Tibial artery (tissue), 4 donors: ENCODE measurements around the gene ADI1.
"Not testable (repeated sequence)": the region's sequence is repeated elsewhere in the genome, so short reads cannot be mapped to it uniquely, and the experiment has no call there.

ENCODE experiments used
- DNase-seq, 2 donors: peaks; one replicate each; pipeline ENCODE4 v3.0.0-alpha.2; 2019
- H3K27ac ChIP-seq, 2 donors: fragments of 200-600 bp; sonication (generic) in 1 of 2; 1 replicate in 1 of 2; 2 replicates in 1 of 2; pipeline ENCODE4 v1.5.1; 2018 to 2019; ENCODE audit warnings: mild to moderate bottlenecking in 1 of 2
- H3K27me3 ChIP-seq, 2 donors: fragments of 200-600 bp; sonication (generic) in 1 of 2; one replicate each; pipeline versions ENCODE4 v1.5.1 to v1.6.0; 2016 to 2019
- H3K36me3 ChIP-seq, 3 donors: fragments of 200-600 bp; sonication (generic) in 2 of 3; one replicate each; pipeline ENCODE4 v1.5.1; 2016 to 2019; ENCODE audit warnings: mild to moderate bottlenecking in 2 of 3
- H3K4me1 ChIP-seq, 4 donors: fragments of 200-600 bp; sonication (generic) in 2 of 4; 1 replicate in 3 of 4; 2 replicates in 1 of 4; pipeline ENCODE4 v1.5.1; 2016 to 2019
- H3K4me3 ChIP-seq, 2 donors: fragments of 200-600 bp; sonication (generic) in 1 of 2; 1 replicate in 1 of 2; 2 replicates in 1 of 2; pipeline ENCODE4 v1.5.1; 2018 to 2019; ENCODE audit warnings: mild to moderate bottlenecking in 2 of 2
- H3K9me3 ChIP-seq, 3 donors: fragments of 200-600 bp; sonication (generic) in 1 of 3; one replicate each; pipeline ENCODE4 v1.5.1; 2016 to 2019
- intact Hi-C: fragments of 100-400 bp; cut with DNase I; formaldehyde crosslinking; loops from one replicate; pipeline ENCODE4 v1.15.0; 2023; ENCODE audit warnings: low total_unique reads
- TF ChIP-seq, protein P1 (sequence below), 2 experiments: fragments of 200-600 bp in 1 of 2; fragments of 450-650 bp in 1 of 2; IDR thresholded peaks; one replicate each; pipeline ENCODE4 v1.5.1; 2017 to 2019; ENCODE audit warnings: antibody characterized with exemption in 2 of 2, mild to moderate bottlenecking in 1 of 2, moderate library complexity in 1 of 2

ADI1 gene

GRCh38 chr2:3517948-3518495 lies 1.3 kb downstream of the ADI1 start:
- H3K4me1 ChIP-seq: peaks cover 0 to 37% (median 22%) of the 10 kb centered on the region in 4 donors
- peaks cover 5 to 13% (median 8%) of the 10 kb centered on the region in 3 donors for H3K36me3 ChIP-seq
- peak overlapping the region; percentile 91 to 92 for H3K4me3 ChIP-seq
- intact Hi-C loops: loop anchor here (1.0 kb wide), 1 partner anchor 18 kb away; no protein-coding TSS in a partner anchor
- TF ChIP-seq, protein P1, sequence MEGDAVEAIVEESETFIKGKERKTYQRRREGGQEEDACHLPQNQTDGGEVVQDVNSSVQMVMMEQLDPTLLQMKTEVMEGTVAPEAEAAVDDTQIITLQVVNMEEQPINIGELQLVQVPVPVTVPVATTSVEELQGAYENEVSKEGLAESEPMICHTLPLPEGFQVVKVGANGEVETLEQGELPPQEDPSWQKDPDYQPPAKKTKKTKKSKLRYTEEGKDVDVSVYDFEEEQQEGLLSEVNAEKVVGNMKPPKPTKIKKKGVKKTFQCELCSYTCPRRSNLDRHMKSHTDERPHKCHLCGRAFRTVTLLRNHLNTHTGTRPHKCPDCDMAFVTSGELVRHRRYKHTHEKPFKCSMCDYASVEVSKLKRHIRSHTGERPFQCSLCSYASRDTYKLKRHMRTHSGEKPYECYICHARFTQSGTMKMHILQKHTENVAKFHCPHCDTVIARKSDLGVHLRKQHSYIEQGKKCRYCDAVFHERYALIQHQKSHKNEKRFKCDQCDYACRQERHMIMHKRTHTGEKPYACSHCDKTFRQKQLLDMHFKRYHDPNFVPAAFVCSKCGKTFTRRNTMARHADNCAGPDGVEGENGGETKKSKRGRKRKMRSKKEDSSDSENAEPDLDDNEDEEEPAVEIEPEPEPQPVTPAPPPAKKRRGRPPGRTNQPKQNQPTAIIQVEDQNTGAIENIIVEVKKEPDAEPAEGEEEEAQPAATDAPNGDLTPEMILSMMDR (IDR thresholded peaks at IDR 0.05): no peak
- peak overlapping the region; percentile 99 for H3K27ac ChIP-seq
- H3K27me3 ChIP-seq: no peaks in the 10 kb centered on the region
- H3K9me3 ChIP-seq: no peaks in the 10 kb centered on the region
- DNase-seq: no peak

DNA sequence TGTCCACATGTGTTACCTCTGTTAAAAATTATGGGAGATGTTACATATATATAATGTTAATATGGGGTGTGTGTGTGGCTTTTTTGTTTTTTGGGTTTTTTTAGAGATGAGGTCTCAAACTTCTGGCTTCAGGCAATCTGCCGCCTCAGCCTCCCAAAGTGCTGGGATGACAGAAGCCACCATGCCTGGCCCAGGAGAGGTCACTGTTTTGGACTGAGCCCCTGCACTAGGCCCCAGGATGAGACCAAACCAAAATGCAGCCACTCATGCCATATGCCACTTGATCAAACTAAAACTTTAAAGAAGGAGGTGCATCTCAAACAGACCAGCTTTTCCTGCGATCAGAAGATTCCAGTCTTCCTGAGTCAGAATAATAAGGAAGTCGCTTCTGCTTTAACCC lies 2.5 kb downstream of the ADI1 start:
- Histone ChIP-seq H3K27ac (no peak overlapping the region), H3K9me3 (no peaks in the 10 kb centered on the region), H3K4me3 (no peak overlapping the region), H3K36me3 (peaks cover 17 to 25% (median 20%) of the 10 kb centered on the region in 3 donors), H3K27me3 (no peaks in the 10 kb centered on the region), H3K4me1 (peaks cover 0 to 28% (median 15%) of the 10 kb centered on the region in 4 donors)
- TF ChIP-seq, protein P1 (IDR thresholded peaks at IDR 0.05): no peak
- intact Hi-C loops: no loop called here
- DNase-seq: no peak

GRCh38 chr2:3515438-3515837 lies 3.9 kb downstream of the ADI1 start:
- Histone ChIP-seq H3K36me3 (peaks cover 31 to 39% (median 32%) of the 10 kb centered on the region in 3 donors), H3K4me1 (peaks cover 0 to 19% (median 12%) of the 10 kb centered on the region in 4 donors)
- intact Hi-C loops, H3K27ac ChIP-seq, H3K4me3 ChIP-seq, DNase-seq, H3K27me3 ChIP-seq, H3K9me3 ChIP-seq: not testable (repeated sequence)

DNA sequence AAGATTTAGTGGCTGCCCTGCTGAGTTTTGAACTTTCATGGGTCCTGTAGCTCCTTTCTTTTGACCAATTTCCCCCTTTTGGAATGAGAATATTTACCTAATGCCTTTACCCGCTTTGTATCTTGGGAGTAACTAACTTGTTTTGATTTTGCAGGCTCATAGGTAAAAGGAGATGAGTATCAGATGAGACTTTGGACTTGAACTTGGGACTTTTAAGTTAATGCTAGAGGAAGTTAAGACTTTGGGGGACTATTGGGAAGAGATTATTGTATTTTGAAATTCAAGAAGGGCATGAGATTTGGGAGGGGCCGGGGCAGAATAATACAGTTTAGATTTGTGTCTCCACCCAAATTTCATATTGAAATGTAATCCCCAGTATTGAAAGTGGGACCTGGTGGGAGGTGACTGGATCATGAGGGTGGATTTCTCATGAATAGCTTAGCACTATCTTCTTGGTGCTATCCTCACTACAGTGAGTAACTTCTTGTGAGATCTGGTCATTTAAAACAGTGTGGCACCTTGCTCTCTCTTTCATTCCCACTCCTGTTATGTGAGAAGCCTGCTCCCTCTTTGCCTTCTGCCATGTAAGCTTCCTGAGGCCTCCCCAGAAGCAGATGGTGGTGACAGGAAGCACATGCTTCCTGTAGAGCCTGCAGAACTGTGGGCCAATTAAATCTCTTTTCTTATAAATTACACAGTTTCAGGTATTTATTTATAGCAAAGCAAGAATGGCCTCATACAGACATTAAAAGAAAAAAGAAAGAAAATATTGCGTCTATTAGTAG lies 6.1 kb downstream of the ADI1 start:
- H3K9me3 ChIP-seq: no peaks in the 10 kb centered on the region
- H3K36me3 ChIP-seq: peaks cover 41 to 57% (median 44%) of the 10 kb centered on the region in 3 donors
- H3K4me3 ChIP-seq: no peak overlapping the region
- TF ChIP-seq, protein P1 (IDR thresholded peaks at IDR 0.05): no peak
- H3K27me3 ChIP-seq: no peaks in the 10 kb centered on the region
- DNase-seq: no peak
- H3K4me1 ChIP-seq: peaks cover 0 to 12% (median 5%) of the 10 kb centered on the region in 4 donors
- H3K27ac ChIP-seq: no peak overlapping the region
- intact Hi-C loops: no loop called here

DNA sequence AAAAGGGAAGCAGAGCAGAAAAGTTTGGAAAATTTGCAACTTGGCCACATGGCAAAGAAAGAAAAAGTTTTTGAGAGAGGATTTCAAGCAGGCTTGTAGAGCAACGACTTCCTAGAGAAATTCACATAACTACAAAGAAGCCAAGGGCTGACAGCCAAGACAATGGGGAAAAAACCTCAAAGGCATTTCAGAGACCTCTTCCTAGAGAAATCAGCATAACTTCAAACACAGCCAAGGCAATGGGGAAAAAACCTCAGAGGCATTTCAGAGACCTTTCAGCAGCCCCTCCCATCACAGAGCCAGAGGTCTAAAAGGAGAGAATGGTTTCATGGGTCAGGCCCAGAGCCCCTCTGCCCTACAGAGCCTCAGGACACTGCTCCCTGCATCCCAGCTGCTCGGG lies 7.2 kb downstream of the ADI1 start:
- Histone ChIP-seq H3K9me3 (no peaks in the 10 kb centered on the region), H3K4me1 (peaks cover 0 to under 1% (median 0%) of the 10 kb centered on the region in 4 donors), H3K27ac (no peak overlapping the region), H3K36me3 (peaks cover 45 to 64% (median 50%) of the 10 kb centered on the region in 3 donors), H3K27me3 (no peaks in the 10 kb centered on the region), H3K4me3 (no peak overlapping the region)
- TF ChIP-seq, protein P1 (IDR thresholded peaks at IDR 0.05): no peak
- intact Hi-C loops: no loop called here
- DNase-seq: no peak

- H3K36me3 ChIP-seq: peaks cover 44 to 77% (median 58%) of the 10 kb centered on the region in 3 donors
- H3K4me3 ChIP-seq: no peak overlapping the region
- H3K27ac ChIP-seq: no peak overlapping the region
- TF ChIP-seq, protein P1 (IDR thresholded peaks at IDR 0.05): no peak
- H3K9me3 ChIP-seq: no peaks in the 10 kb centered on the region
- intact Hi-C loops: no loop called here
- DNase-seq: no peak
- no peaks in the 10 kb centered on the region for H3K4me1 ChIP-seq
- no peaks in the 10 kb centered on the region for H3K27me3 ChIP-seq
Observed at GRCh38 chr2:3505771-3506170, 13.6 kb downstream of the ADI1 start.
